OCI-LY3 (cell line): ENCODE results near the gene PAN3.

Source experiments
- H2AFZ ChIP-seq: fragments of 200-600, 300-600 bp; shearing (Covaris generic); 2 replicates; pipeline ENCODE4 v1.6.0; 2014; ENCODE audit warnings: antibody characterized with exemption, low read depth, low read length
- H3K27ac ChIP-seq: fragments of 200-600, 300-600 bp; sonication (generic); 2 replicates; pipeline ENCODE4 v1.5.1; 2014; ENCODE audit warnings: mild to moderate bottlenecking, low read length, moderate library complexity, mixed read lengths
- H3K27me3 ChIP-seq: fragments of 200-600, 300-600 bp; sonication (generic); 2 replicates; pipeline ENCODE4 v1.6.1; 2014; ENCODE audit warnings: low read depth, low read length, mixed read lengths
- H3K36me3 ChIP-seq: fragments of 200-600, 300-600 bp; sonication (generic); replicated peaks from 2 replicates; pipeline ENCODE3; 2014; ENCODE audit warnings: low read depth, low read length, mixed read lengths
- H3K4me1 ChIP-seq: fragments of 300-600, 200-600 bp; sonication (generic); 2 replicates; pipeline ENCODE4 v1.6.1; 2014; ENCODE audit warnings: low read length, mixed read lengths
- H3K4me2 ChIP-seq: fragments of 200-600, 300-600 bp; sonication (generic); 2 replicates; pipeline ENCODE4 v1.6.1; 2014; ENCODE audit warnings: low read length, mixed read lengths
- H3K4me3 ChIP-seq: fragments of 300-600, 200-600 bp; sonication (generic); 2 replicates; pipeline ENCODE4 v1.5.1; 2014; ENCODE audit warnings: antibody characterized with exemption, mild to moderate bottlenecking, low read length, moderate library complexity
- H3K79me2 ChIP-seq: fragments of 300-600, 200-600 bp; shearing (Covaris generic); 2 replicates; pipeline ENCODE4 v1.6.1; 2014; ENCODE audit warnings: mild to moderate bottlenecking, low read length, mixed read lengths
- H3K9ac ChIP-seq: fragments of 300-600, 200-600 bp; shearing (Covaris generic); 2 replicates; pipeline ENCODE4 v1.6.0; 2014; ENCODE audit warnings: mild to moderate bottlenecking, low read length, moderate library complexity
- H3K9me3 ChIP-seq: fragments of 200-600, 300-600 bp; shearing (Covaris generic); 2 replicates; pipeline ENCODE4 v1.6.1; 2014; ENCODE audit warnings: low read length, mixed read lengths; ENCODE audit not compliant: insufficient read depth
- H4K20me1 ChIP-seq: fragments of 200-600, 300-600 bp; sonication (generic); 2 replicates; pipeline ENCODE4 v1.6.1; 2016; ENCODE audit warnings: low read length, mixed read lengths; ENCODE audit not compliant: insufficient read depth
- CTCF ChIP-seq: fragments of 200-600, 300-600 bp; sonication (generic); IDR thresholded peaks from 2 replicates; pipeline ENCODE4 v1.5.1; 2014; ENCODE audit warnings: antibody characterized with exemption, low read length, low read depth
- EZH2phosphoT487 ChIP-seq: fragments of 200-600 bp; shearing (Covaris generic); IDR thresholded peaks from 2 replicates; pipeline ENCODE4 v1.6.1; 2018; ENCODE audit warnings: antibody characterized with exemption, mixed run types, low read depth

PAN3 gene

GRCh38 chr13:28218679-28219078 is 80.3 kb downstream of the PAN3 start:
- H3K36me3 ChIP-seq, result peaks cover 13% of the 10 kb centered on the region
- H3K4me2 ChIP-seq, result peak overlapping the region; percentile 48
- peaks cover 23% of the 10 kb centered on the region for H3K4me1 ChIP-seq
- H2AFZ ChIP-seq, result no peak overlapping the region
- H3K79me2 ChIP-seq, result no peaks in the 10 kb centered on the region
- no peak overlapping the region for H3K4me3 ChIP-seq
- no peak for TF ChIP-seq EZH2phosphoT487
- no peak for TF ChIP-seq CTCF
- H4K20me1 ChIP-seq, result no peaks in the 10 kb centered on the region
- no peaks in the 10 kb centered on the region for H3K9me3 ChIP-seq
- H3K9ac ChIP-seq, result no peak overlapping the region
- H3K27ac ChIP-seq, result no peak overlapping the region
- no peaks in the 10 kb centered on the region for H3K27me3 ChIP-seq

GRCh38 chr13:28219408-28220099 is 81.2 kb downstream of the PAN3 start:
- Histone ChIP-seq H3K4me1 (peaks cover 23% of the 10 kb centered on the region), H3K9ac (no peak overlapping the region), H4K20me1 (no peaks in the 10 kb centered on the region), H2AFZ (no peak overlapping the region), H3K4me2 (peak overlapping the region; percentile 48), H3K4me3 (peak overlapping the region; percentile 24), H3K36me3 (peaks cover 8% of the 10 kb centered on the region), H3K27ac (peak overlapping the region; percentile 23), H3K9me3 (no peaks in the 10 kb centered on the region), H3K27me3 (no peaks in the 10 kb centered on the region), H3K79me2 (no peaks in the 10 kb centered on the region)
- TF ChIP-seq EZH2phosphoT487 (no peak), CTCF (no peak)

DNA sequence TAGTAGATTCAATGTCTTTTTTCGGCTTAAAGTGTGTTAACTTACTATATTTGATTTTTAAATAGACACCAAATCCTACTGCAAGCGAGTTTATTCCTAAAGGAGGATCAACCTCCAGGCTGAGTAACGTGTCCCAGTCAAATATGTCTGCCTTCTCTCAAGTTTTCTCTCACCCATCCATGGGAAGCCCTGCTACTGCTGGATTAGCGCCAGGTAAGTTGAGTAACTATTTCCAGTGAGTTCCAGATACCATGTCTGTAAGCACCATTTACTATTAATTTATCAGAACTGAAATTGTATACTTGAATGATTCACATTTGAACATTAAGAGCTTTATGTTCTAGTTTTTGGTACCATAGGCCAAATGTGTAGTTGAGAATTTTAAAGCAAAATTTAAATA is 81.8 kb downstream of the PAN3 start:
- Histone ChIP-seq H3K9ac (no peak overlapping the region), H4K20me1 (no peaks in the 10 kb centered on the region), H3K4me3 (no peak overlapping the region), H3K79me2 (no peaks in the 10 kb centered on the region), H3K27me3 (no peaks in the 10 kb centered on the region), H3K4me2 (no peak overlapping the region), H3K9me3 (no peaks in the 10 kb centered on the region), H2AFZ (no peak overlapping the region), H3K4me1 (peaks cover 23% of the 10 kb centered on the region), H3K27ac (no peak overlapping the region), H3K36me3 (peaks cover 8% of the 10 kb centered on the region)
- TF ChIP-seq EZH2phosphoT487 (no peak), CTCF (no peak)

GRCh38 chr13:28229522-28230411 is 91.4 kb downstream of the PAN3 start:
- no peak overlapping the region for H3K4me3 ChIP-seq
- TF ChIP-seq EZH2phosphoT487, result no peak
- TF ChIP-seq CTCF, result no peak

More at GRCh38 chr13:28229522-28230411, 91.4 kb downstream of the PAN3 start:
- Histone ChIP-seq H3K9me3 (no peaks in the 10 kb centered on the region), H3K9ac (no peak overlapping the region), H3K4me2 (no peak overlapping the region), H3K79me2 (no peaks in the 10 kb centered on the region), H3K4me1 (no peaks in the 10 kb centered on the region), H2AFZ (no peak overlapping the region), H4K20me1 (0 out of 2 replicates have a peak, but pooled peaks cover 5% of the 10 kb centered on the region), H3K27me3 (no peaks in the 10 kb centered on the region), H3K27ac (no peak overlapping the region), H3K36me3 (peaks cover 12% of the 10 kb centered on the region)
